Measurements from ENCODE around the gene BMP5.

The BMP5 gene

GRCh38 chr6:55870181-55870813 lies 5.1 kb downstream of the BMP5 start:
- DNase-seq, result no peak

DNA sequence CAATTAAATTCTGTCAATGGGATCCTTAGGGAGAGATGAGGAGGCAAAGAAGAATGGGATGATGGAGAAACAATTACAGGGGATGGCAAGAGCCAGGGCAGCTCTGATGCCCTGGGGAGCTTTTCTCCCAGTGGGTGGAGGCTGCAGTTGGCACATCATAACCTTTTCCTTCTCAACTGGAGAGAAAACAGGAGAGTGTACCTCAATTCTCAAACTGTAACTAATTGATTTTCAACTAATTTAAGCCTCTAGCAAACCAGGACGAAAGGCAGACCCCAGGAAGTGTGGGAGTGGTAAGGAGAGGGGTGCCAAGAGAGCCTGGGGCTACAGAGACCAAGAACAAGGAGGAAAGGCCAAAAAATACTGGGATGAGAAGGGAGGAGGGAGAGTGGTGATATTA lies 5.7 kb downstream of the BMP5 start:
- no peak for DNase-seq

DNA sequence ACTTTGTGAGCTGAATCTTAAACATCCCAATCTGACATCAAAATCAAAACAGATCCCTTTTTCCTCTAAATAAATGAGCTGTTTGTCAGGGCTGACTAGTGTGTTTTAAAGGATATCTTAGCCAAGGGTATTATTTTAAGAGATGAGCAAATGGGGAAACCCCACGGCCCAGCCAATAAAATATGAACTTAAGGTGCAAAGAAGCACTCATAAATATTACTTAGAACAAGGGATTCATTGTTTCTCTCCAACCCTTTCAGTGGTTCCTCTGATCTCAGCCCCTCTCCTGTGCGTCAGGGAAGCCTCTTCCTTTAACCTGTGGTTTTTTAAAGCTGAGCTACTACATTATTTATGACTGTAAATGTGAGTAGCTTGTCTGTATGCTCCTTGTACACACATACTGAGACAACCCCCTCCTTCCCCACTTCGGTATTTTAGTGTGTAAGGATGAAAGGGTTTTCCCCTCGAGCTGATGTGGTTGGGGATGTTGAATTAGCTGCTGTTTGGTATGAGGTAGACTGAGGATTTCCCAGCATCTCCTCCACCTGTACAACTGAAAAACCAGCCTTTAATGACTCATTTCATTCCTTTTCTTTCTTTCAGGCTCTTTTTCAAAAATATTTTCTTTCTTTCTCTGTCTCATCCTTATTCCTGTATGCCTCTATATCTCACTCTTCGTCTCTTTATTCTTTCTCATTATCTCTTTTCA lies 6.5 kb downstream of the BMP5 start:
- peak; percentile 30 for DNase-seq

DNA sequence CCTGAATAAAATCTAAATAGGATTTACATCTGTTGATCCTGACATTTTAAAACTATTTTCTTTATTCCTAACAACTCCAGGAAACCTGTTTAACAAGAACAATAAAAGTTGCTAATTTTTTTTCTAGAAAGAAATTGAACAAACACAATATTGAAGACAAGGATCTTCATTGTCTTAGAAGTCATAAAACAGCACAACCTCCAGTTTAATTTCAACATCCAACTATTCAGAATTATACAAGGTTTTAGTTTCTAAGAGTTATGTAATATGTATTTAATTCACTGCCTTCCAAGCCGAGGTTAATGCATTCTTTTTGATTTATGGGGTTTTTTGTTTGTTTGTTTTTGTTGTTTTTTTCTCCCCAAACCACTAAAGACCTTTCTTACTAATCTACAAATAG lies 7.2 kb downstream of the BMP5 start:
- DNase-seq, result no peak

DNA sequence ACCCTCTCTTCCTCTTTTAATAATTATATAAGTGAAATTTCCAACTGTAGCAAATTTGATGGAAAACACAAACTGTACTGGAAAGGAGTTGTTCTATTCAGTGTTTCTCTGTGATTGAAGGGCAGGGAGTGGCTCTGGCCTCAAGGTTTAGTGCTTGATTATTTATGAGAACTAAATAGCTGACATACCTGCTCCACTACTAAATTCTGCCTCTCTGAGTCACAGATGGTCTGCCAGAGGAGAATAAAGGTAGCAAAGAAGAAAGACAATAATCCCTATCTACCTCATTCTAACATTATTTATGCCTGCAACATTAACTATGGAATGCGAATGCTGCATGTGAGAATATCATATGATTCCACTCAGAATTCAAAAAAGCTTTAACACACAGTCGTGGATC lies 9.3 kb downstream of the BMP5 start:
- no peak for DNase-seq

DNA sequence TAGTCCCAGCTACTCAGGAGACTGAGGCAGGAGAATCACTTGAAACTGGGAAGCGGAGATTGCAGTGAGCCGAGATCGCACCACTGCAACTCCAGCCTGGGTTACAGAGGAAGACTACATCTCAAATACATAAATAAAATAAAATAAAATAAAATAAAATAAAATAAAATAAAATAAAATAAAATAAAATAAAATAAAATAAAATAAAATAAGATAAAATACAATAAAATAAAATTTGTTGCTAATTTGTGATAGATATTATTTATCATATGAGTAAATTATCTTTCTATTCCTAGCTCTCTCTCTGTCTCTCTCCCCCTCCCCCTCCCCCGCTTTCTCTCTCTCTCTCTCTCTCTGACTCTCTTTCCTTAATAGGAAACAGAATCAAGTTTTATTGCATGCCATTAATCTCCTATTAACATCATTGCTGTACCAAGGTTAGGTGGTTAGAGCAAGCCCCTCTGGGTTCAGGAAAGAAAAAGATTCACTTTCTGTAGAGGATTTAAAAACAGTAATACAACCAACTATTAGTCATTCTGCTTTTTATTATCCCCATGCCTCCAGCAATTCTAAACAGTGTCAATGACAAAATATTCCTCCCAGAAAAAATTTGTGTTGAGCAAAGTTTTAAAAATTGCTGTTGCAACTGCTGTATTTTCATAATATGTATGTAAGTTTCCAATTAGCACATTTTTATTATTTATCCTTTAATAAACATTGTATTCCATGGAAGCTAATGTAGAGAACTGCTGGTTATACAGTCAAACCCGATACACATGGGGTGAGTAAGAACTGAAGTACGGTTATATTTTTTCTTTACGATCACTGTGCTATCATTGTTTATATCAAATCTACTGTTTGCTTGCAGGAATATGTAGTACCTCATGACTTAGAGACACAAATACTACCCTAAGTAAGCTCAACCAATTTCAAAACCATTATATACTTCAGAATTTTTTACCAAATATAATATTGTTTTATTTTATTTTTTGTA lies 22.1 kb downstream of the BMP5 start:
- DNase-seq, result no peak

GRCh38 chr6:55841341-55841740 lies 34.0 kb downstream of the BMP5 start:
- DNase-seq, result no peak

DNA sequence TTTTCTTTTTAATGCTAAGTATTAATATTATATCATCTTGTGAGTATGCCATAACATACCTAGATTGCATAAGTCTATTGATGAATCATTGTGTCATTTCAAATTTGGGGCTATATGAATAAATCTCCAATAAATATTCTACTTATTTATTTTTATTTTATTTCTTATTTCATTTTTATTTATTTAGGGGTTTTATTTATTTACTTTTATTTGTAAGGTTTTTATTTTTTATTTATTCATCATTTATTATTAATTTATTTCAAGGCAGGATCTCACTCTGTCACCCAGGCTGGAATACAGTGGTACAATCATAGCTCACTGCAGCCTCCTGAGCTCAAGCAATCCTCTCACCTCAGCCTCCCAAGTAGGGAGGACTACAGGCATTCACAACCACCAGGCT lies 36.3 kb downstream of the BMP5 start:
- no peak for DNase-seq

GRCh38 chr6:55836945-55837344 lies 38.4 kb downstream of the BMP5 start:
- DNase-seq, result no peak

DNA sequence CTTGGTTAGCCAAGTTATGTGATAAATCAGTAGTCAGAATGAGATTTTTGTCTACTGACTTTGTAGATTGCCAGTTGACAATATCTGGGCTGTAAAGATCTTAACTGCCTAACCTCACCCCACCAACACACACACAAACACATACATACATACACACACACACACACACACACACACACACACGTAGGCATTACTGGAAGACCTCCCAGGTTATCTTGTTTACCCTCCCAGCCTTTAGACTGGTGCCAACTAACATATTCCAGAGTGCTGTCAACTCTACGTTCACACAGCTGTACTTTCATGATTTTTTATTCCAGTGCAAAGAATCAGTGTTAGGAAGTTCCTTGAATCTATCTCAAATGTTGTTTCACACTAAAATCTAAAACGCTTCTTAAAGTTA lies 38.9 kb downstream of the BMP5 start:
- DNase-seq, result no peak

DNA sequence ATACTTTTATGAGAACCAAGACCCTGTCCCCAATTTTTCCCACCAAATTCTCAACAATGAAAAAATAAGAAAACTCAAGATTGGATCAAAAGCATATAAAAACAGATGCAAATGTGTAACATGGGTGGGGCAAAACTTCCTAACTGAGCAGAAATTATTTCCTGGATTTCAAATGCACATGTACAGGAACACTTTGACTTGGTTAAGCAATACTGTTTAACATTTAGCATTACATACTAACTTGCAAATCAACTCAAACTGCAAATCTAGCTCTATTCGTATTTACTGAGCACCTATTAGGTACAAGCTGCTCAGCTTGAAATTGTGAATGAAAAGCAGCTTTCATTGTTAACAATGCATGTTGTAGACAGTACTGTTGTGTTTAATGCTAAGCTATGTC lies 40.2 kb downstream of the BMP5 start:
- DNase-seq, result no peak

- no peak for DNase-seq
Measured at GRCh38 chr6:55833284-55833683, 42.1 kb downstream of the BMP5 start.

GRCh38 chr6:55827818-55828522 lies 47.4 kb downstream of the BMP5 start:
- DNase-seq, result no peak

- no peak for DNase-seq
Measured at GRCh38 chr6:55826941-55827340, 48.4 kb downstream of the BMP5 start.

- DNase-seq, result no peak
Measured at GRCh38 chr6:55825402-55826051, 49.9 kb downstream of the BMP5 start.

GRCh38 chr6:55822815-55823214 lies 52.6 kb downstream of the BMP5 start:
- DNase-seq, result no peak

- no peak for DNase-seq
Measured at GRCh38 chr6:55822005-55822404, 53.4 kb downstream of the BMP5 start.

GRCh38 chr6:55820696-55821095 lies 54.7 kb downstream of the BMP5 start:
- DNase-seq, result no peak

DNA sequence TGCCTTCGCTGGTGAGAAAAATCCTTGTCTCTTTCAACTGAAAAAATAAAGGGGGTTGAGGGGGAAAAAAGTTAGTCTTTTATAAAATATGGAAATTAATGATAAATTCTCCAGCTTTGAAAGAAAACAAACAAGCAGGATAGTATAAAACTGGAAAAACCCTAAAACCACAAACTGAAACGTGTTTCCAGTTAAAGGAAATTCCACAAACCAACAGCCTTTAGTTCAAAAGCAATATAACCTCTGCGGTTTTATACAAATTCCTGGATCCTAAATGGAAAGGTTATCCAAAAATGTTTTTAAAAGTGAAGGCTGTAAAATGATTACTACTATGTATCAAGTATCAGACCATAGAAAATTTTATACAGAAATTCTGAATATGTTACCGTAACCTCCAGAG lies 55.6 kb downstream of the BMP5 start:
- DNase-seq, result no peak

GRCh38 chr6:55818482-55818881 lies 56.9 kb downstream of the BMP5 start:
- no peak for DNase-seq

- no peak for DNase-seq
Measured at GRCh38 chr6:55812509-55812908, 62.9 kb downstream of the BMP5 start.

DNA sequence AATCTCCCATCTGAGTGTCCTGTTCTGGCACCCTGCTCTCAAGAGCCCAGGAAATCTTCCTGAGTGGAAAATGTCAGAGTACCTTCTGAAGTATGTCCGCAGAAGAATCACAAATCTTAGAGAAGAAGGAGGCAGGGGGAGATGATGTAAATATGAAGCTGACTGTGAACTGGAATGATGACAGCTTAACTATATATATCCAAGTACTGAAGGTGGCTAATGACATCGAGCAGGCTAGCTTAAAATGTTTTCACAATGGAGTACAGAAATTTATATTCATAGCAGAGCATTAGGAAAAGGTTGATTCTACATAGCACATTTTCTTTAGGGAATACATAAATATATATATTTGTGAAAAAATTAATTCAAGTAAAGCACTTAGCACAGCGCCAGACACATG lies 64.3 kb downstream of the BMP5 start:
- DNase-seq, result no peak

DNA sequence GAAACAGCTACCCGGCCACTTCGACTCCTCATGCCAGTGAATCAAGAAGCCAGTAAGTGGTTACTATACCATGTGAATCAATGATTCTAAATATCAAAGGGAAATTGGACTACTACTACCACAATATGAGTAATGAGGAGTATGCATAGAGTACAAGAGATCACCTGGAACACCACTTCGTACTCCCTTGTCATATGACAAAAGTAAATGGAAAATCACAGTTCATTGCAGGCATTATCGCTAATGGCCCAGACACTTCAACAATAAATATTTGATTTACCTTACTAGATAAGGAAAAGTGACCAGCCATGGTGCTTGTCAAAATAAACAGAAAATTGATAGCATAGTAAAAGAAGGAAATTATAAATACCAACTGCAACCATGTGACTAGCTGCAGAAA lies 73.1 kb downstream of the BMP5 start:
- DNase-seq, result no peak
